ENCODE measurements around the gene CCDC83.

DNA sequence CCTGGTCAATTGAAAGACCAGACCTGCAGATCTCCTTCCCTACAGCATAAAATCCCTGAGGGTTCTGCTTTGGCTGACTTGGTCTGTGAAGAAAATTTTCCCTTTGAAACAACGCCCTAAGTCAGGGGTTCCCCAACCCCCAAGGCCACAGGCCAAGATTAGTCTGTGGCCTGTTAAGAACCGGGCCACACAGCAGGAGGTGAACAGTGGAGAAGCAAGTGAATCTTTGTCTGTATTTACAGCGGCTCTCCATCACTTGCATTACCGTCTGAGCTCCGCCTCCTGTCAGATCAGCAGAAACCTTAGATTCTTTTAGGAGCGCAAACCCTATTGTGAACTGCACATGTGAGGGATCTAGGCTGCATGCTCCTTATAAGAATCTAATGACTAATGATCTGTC, 38.2 kb downstream of the CCDC83 start:
- TF ChIP-seq, protein P1, sequence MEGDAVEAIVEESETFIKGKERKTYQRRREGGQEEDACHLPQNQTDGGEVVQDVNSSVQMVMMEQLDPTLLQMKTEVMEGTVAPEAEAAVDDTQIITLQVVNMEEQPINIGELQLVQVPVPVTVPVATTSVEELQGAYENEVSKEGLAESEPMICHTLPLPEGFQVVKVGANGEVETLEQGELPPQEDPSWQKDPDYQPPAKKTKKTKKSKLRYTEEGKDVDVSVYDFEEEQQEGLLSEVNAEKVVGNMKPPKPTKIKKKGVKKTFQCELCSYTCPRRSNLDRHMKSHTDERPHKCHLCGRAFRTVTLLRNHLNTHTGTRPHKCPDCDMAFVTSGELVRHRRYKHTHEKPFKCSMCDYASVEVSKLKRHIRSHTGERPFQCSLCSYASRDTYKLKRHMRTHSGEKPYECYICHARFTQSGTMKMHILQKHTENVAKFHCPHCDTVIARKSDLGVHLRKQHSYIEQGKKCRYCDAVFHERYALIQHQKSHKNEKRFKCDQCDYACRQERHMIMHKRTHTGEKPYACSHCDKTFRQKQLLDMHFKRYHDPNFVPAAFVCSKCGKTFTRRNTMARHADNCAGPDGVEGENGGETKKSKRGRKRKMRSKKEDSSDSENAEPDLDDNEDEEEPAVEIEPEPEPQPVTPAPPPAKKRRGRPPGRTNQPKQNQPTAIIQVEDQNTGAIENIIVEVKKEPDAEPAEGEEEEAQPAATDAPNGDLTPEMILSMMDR (conservative IDR thresholded peaks at IDR 0.05; ENCODE audit: low read depth in 2 of 2): no peak
- TF ChIP-seq EZH2 (IDR thresholded peaks at IDR 0.05; ENCODE audit: low read depth, unreplicated experiment): no peak
- no peak for TF ChIP-seq JUNB (IDR thresholded peaks at IDR 0.05; ENCODE audit: unreplicated experiment)
- no peak for TF ChIP-seq POLR2AphosphoS5 (IDR thresholded peaks at IDR 0.05; ENCODE audit: low read depth)
- TF ChIP-seq CREB1 (CRISPR knock-in tag; IDR thresholded peaks at IDR 0.05; ENCODE audit: low read depth): no peak
- TF ChIP-seq, protein P2, sequence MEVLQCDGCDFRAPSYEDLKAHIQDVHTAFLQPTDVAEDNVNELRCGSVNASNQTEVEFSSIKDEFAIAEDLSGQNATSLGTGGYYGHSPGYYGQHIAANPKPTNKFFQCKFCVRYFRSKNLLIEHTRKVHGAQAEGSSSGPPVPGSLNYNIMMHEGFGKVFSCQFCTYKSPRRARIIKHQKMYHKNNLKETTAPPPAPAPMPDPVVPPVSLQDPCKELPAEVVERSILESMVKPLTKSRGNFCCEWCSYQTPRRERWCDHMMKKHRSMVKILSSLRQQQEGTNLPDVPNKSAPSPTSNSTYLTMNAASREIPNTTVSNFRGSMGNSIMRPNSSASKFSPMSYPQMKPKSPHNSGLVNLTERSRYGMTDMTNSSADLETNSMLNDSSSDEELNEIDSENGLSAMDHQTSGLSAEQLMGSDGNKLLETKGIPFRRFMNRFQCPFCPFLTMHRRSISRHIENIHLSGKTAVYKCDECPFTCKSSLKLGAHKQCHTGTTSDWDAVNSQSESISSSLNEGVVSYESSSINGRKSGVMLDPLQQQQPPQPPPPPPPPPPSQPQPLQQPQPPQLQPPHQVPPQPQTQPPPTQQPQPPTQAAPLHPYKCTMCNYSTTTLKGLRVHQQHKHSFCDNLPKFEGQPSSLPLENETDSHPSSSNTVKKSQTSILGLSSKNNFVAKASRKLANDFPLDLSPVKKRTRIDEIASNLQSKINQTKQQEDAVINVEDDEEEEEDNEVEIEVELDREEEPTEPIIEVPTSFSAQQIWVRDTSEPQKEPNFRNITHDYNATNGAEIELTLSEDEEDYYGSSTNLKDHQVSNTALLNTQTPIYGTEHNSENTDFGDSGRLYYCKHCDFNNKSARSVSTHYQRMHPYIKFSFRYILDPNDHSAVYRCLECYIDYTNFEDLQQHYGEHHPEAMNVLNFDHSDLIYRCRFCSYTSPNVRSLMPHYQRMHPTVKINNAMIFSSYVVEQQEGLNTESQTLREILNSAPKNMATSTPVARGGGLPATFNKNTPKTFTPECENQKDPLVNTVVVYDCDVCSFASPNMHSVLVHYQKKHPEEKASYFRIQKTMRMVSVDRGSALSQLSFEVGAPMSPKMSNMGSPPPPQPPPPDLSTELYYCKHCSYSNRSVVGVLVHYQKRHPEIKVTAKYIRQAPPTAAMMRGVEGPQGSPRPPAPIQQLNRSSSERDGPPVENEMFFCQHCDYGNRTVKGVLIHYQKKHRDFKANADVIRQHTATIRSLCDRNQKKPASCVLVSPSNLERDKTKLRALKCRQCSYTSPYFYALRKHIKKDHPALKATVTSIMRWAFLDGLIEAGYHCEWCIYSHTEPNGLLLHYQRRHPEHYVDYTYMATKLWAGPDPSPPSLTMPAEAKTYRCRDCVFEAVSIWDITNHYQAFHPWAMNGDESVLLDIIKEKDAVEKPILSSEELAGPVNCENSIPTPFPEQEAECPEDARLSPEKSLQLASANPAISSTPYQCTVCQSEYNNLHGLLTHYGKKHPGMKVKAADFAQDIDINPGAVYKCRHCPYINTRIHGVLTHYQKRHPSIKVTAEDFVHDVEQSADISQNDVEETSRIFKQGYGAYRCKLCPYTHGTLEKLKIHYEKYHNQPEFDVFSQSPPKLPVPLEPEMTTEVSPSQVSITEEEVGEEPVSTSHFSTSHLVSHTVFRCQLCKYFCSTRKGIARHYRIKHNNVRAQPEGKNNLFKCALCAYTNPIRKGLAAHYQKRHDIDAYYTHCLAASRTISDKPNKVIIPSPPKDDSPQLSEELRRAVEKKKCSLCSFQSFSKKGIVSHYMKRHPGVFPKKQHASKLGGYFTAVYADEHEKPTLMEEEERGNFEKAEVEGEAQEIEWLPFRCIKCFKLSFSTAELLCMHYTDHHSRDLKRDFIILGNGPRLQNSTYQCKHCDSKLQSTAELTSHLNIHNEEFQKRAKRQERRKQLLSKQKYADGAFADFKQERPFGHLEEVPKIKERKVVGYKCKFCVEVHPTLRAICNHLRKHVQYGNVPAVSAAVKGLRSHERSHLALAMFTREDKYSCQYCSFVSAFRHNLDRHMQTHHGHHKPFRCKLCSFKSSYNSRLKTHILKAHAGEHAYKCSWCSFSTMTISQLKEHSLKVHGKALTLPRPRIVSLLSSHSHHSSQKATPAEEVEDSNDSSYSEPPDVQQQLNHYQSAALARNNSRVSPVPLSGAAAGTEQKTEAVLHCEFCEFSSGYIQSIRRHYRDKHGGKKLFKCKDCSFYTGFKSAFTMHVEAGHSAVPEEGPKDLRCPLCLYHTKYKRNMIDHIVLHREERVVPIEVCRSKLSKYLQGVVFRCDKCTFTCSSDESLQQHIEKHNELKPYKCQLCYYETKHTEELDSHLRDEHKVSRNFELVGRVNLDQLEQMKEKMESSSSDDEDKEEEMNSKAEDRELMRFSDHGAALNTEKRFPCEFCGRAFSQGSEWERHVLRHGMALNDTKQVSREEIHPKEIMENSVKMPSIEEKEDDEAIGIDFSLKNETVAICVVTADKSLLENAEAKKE (CRISPR knock-in tag; IDR thresholded peaks at IDR 0.05): no peak
- TF ChIP-seq ZNF114 (CRISPR knock-in tag; IDR thresholded peaks at IDR 0.05): no peak
